T-cell (primary cell): ENCODE results near the gene R3HDM2. TPM values are rescaled to one million over a fixed set of nuclear protein-coding genes. Genes with fewer than 3 reads are reported as not detected.

Source experiments
- ATAC-seq, 4 experiments: fragments of 200-7000 bp in 3 of 4; fragments of 150-1000 bp in 1 of 4; cut with Tn5 transposase; replicated peaks in 1 of 4; 1 replicate in 3 of 4; 2 replicates in 1 of 4; pipeline ENCODE4 v1.10.0; 2021; ENCODE audit warnings: moderate library complexity in 3 of 4, mild to moderate bottlenecking in 2 of 4, moderate number of reproducible peaks in 1 of 4
- CTCF ChIA-PET, 2 donors: fragments of 300-600 bp; sonication (Branson Sonifier 250); formaldehyde crosslinking; loops; one replicate each; lab custom pipeline; 2022; ENCODE audit warnings: antibody characterized with exemption in 2 of 2; lab: Charles Lee
- POLR2A ChIA-PET, 2 donors: fragments of 300-600 bp; sonication (Branson Sonifier 250); formaldehyde crosslinking; loops; one replicate each; lab custom pipeline; 2022; ENCODE audit warnings: antibody characterized with exemption in 2 of 2; lab: Charles Lee
- DNase-seq, 35 experiments: peaks; one replicate each; pipeline versions ENCODE4 v3.0.0 to v3.0.0-alpha.2; 2013 to 2023
- H3K27ac ChIP-seq: one replicate; pipeline ENCODE4 v1.5.1; 2013; ENCODE audit warnings: low read length
- H3K27me3 ChIP-seq, 2 experiments: replicated peaks in 1 of 2; 1 replicate in 1 of 2; 2 replicates in 1 of 2; pipeline versions ENCODE4 v1.6.1 to v1.7.0; 2013; ENCODE audit warnings: low read length in 1 of 2, mixed read lengths in 1 of 2; ENCODE audit not compliant: control insufficient read depth in 2 of 2, insufficient read depth in 2 of 2; ENCODE audit errors: extremely low read depth in 1 of 2
- H3K36me3 ChIP-seq, 2 donors: 1 replicate in 1 of 2; 2 replicates in 1 of 2; pipeline versions ENCODE4 v1.6.1 to v1.7.0; 2013; ENCODE audit warnings: low read length in 1 of 2; ENCODE audit not compliant: control insufficient read depth in 2 of 2, insufficient read depth in 1 of 2; ENCODE audit errors: extremely low read depth in 1 of 2
- H3K4me1 ChIP-seq, 2 experiments: 1 replicate in 1 of 2; 2 replicates in 1 of 2; pipeline versions ENCODE4 v1.6.1 to v1.7.0; 2013; ENCODE audit warnings: low read length in 2 of 2, mixed read lengths in 1 of 2; ENCODE audit not compliant: insufficient read depth in 2 of 2, control insufficient read depth in 1 of 2; ENCODE audit errors: extremely low read depth in 1 of 2
- H3K4me3 ChIP-seq, 2 donors: 1 replicate in 1 of 2; 2 replicates in 1 of 2; pipeline versions ENCODE4 v1.5.1 to v1.7.0; 2013; ENCODE audit warnings: mild to moderate bottlenecking in 2 of 2, low read length in 1 of 2, moderate library complexity in 1 of 2; ENCODE audit not compliant: control insufficient read depth in 1 of 2; ENCODE audit errors: extremely low read depth in 1 of 2
- H3K9me3 ChIP-seq: 2 replicates; pipeline ENCODE4 v1.7.0; 2013
- H3K27ac Mint-ChIP-seq, 2 donors: one replicate each; pipeline ENCODE4 v1.8.0; 2020 to 2021; ENCODE audit warnings: mild to moderate bottlenecking in 2 of 2, mixed read lengths in 2 of 2
- H3K27me3 Mint-ChIP-seq, 2 donors: one replicate each; pipeline ENCODE4 v1.8.0; 2021 to 2022; ENCODE audit warnings: mixed read lengths in 2 of 2
- H3K36me3 Mint-ChIP-seq: one replicate; pipeline ENCODE4 v1.8.0; 2021; ENCODE audit warnings: mixed read lengths
- H3K4me1 Mint-ChIP-seq, 3 donors: one replicate each; pipeline ENCODE4 v1.8.0; 2020 to 2022; ENCODE audit warnings: mixed read lengths in 3 of 3, mild to moderate bottlenecking in 1 of 3
- H3K4me3 Mint-ChIP-seq, 3 donors: one replicate each; pipeline ENCODE4 v1.8.0; 2020 to 2022; ENCODE audit warnings: mild to moderate bottlenecking in 3 of 3, mixed read lengths in 3 of 3, moderate library complexity in 3 of 3
- H3K9me3 Mint-ChIP-seq, 3 donors: one replicate each; pipeline ENCODE4 v1.8.0; 2020 to 2022; ENCODE audit warnings: mixed read lengths in 3 of 3
- WGBS: methylation state at CpG from one replicate; pipeline ENCODE4 v1.1.5; 2013; ENCODE audit warnings: missing lambda C conversion rate; ENCODE audit not compliant: insufficient coverage; 5-methylcytosine and 5-hydroxymethylcytosine counted together
- total RNA-seq, 35 experiments: library from RNA in 6 of 35; stranded (reverse) in 6 of 35; fragments of 120-200 nt in 1 of 35; gene quantifications; one replicate each; pipeline versions ENCODE4 v1.2.1 to v1.2.4 and lab custom pipeline; 2013 to 2026

R3HDM2 gene
- total RNA-seq (100 to 1,000 TPM in 2 of 5 donors, 10 to 100 TPM in 3; 88.3 to 122 (median 94.7) TPM), total RNA-seq (lab: John Stamatoyannopoulos, UW) (9.1 to 49.9 (median 33.7) reads per million in 29 experiments)
- 79.6 TPM for total RNA-seq (2013)

GRCh38 chr12:57430931-57431566 is at the start of gene R3HDM2:
TSS of gene R3HDM2 (minus strand) at chr12:57431043. CDS start at chr12:57310428, 120,615 bp downstream.
- Mint-ChIP-seq H3K27ac (peak within 1 kb of the TSS; percentile 99), H3K4me1 (peaks cover 38 to 48% (median 48%) of the 10 kb centered on the region in 3 donors), H3K4me3 (peak within 1 kb of the TSS; percentile 88 to 99 (median 97)), H3K9me3 (no peaks in the 10 kb centered on the region), H3K36me3 (peaks cover 5% of the 10 kb centered on the region), H3K27me3 (no peaks in the 10 kb centered on the region)
- WGBS, result under 1% methylated on average over 30 of the region's 41 CpGs
- ChIA-PET CTCF (interaction anchor here in 1 of 2 donors (0.6 kb wide), 1 partner anchor 328 kb away, joined by 4 read pairs; no protein-coding TSS in a partner anchor), POLR2A (no interaction called here)
- peaks cover 11 to 29% of the 10 kb centered on the region in 2 experiments for H3K4me1 ChIP-seq
- peak within 1 kb of the TSS; percentile 98 for H3K27ac ChIP-seq
- H3K27me3 ChIP-seq, result no peaks in the 10 kb centered on the region
- peak; percentile 95 to 96 (median 95) for ATAC-seq
- H3K9me3 ChIP-seq, result no peaks in the 10 kb centered on the region
- no peaks in the 10 kb centered on the region for H3K36me3 ChIP-seq
- H3K4me3 ChIP-seq, result peak within 1 kb of the TSS; percentile 47 to 62
- peak; percentile 89 to 98 (median 94) for DNase-seq

GRCh38 chr12:57479376-57480115 is 48.7 kb upstream of the R3HDM2 start, which contains the start of gene ARHGAP9:
TSS of gene ARHGAP9 (minus strand) at chr12:57479866. CDS start at chr12:57479406, 460 bp downstream.
- no peaks in the 10 kb centered on the region for H3K9me3 ChIP-seq
- no peaks in the 10 kb centered on the region for H3K27me3 Mint-ChIP-seq
- peak within 1 kb of the TSS; percentile 98 to 99 (median 98) for H3K4me3 Mint-ChIP-seq
- H3K36me3 Mint-ChIP-seq, result peaks cover 13% of the 10 kb centered on the region
- POLR2A ChIA-PET, result interaction anchor here (0.5 to 1.9 kb wide), 10 partner anchors 20 to 851 kb away, joined by 3 to 10 read pairs (median 4); partner anchors contain the start of genes DDIT3 (in 1 of the 2) and GLI1 (in 1 of the 2)
- peaks cover 8 to 12% of the 10 kb centered on the region in 2 donors for H3K36me3 ChIP-seq
- DNase-seq (peak; percentile 33 to 87 (median 66)), ATAC-seq (peak; percentile 58 to 73 (median 64))
- CTCF ChIA-PET, result interaction anchor here (0.7 to 4.2 kb wide), 5 partner anchors 18 to 47 kb away, joined by 3 to 23 read pairs (median 4); partner anchors contain the start of genes DDIT3 (in 1 of the 2) and GLI1 (in 1 of the 2)
- peaks cover 28 to 73% of the 10 kb centered on the region in 2 experiments for H3K4me1 ChIP-seq
- no peaks in the 10 kb centered on the region for H3K9me3 Mint-ChIP-seq
- peak within 1 kb of the TSS; percentile 98 for H3K27ac Mint-ChIP-seq
- no peaks in the 10 kb centered on the region for H3K27me3 ChIP-seq
- 28% methylated on average over 3 of the region's 6 CpGs for WGBS
- H3K4me1 Mint-ChIP-seq, result peaks cover 60 to 75% (median 68%) of the 10 kb centered on the region in 3 donors
- peak within 1 kb of the TSS; percentile 48 to 83 for H3K4me3 ChIP-seq
- peak within 1 kb of the TSS; percentile 98 for H3K27ac ChIP-seq

DNA sequence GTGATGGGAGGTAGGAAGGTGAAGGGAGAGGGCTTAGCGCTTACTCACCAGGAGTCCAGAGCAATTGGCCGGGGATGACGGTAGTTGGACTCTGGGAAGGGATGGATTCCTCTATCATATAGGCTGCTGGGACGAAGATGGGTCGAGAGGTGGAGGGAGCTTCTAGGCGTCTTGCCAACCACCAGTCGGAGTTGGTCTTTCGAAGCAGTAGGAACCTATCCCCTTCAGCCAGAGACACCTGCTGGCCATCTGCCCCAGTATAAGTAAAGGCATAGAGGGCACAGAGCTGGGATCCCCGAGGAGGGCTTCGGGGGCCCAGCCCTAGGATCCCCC is 48.2 kb upstream of the R3HDM2 start:
- ATAC-seq (no peak), DNase-seq (peak in 1 of 35 experiments; percentile 34)
- Histone ChIP-seq H3K27ac (peak overlapping the region; percentile 98), H3K9me3 (no peaks in the 10 kb centered on the region), H3K4me3 (peak overlapping the region; percentile 48 to 83), H3K36me3 (peaks cover 8 to 17% of the 10 kb centered on the region in 2 donors), H3K27me3 (no peaks in the 10 kb centered on the region), H3K4me1 (peaks cover 28 to 79% of the 10 kb centered on the region in 2 experiments)
- 88% methylated on average over 2 of the region's 10 CpGs for WGBS
- ChIA-PET POLR2A (interaction anchor here in 1 of 2 donors (1.3 to 1.9 kb wide), 2 partner anchors 20 to 42 kb away, joined by 3 to 10 read pairs; partner anchors contain the start of gene DDIT3), CTCF (interaction anchor here in 1 of 2 donors (4.2 kb wide), 1 partner anchor 20 kb away, joined by 23 read pairs; the partner anchor contains the start of gene GLI1)
- Mint-ChIP-seq H3K36me3 (peaks cover 18% of the 10 kb centered on the region), H3K4me1 (peaks cover 65 to 80% (median 73%) of the 10 kb centered on the region in 3 donors), H3K27me3 (no peaks in the 10 kb centered on the region), H3K27ac (peak overlapping the region; percentile 98), H3K9me3 (no peaks in the 10 kb centered on the region), H3K4me3 (peak overlapping the region; percentile 98 to 99 (median 98))

- peaks cover 8 to 25% of the 10 kb centered on the region in 2 donors for H3K36me3 ChIP-seq
- ChIA-PET CTCF (interaction anchor here (0.6 to 4.2 kb wide), 11 partner anchors 8 to 166 kb away, joined by 3 to 53 read pairs (median 4); partner anchors contain the start of genes DDIT3 (in 1 of the 2) and GLI1 (in 1 of the 2)), POLR2A (interaction anchor here in 1 of 2 donors (1.0 to 1.4 kb wide), 4 partner anchors 19 to 463 kb away, joined by 3 to 6 read pairs (median 4); partner anchors contain the start of genes ATP23 and DDIT3)
- no peaks in the 10 kb centered on the region for H3K27me3 Mint-ChIP-seq
- peaks cover 26% of the 10 kb centered on the region for H3K36me3 Mint-ChIP-seq
- ATAC-seq, result peak; percentile 55 to 57 (median 56)
- H3K4me1 Mint-ChIP-seq, result peaks cover 68 to 83% (median 82%) of the 10 kb centered on the region in 3 donors
- H3K27ac ChIP-seq, result peak overlapping the region; percentile 98
- H3K4me3 Mint-ChIP-seq, result peak overlapping the region; percentile 98 to 99 (median 98)
- 12% methylated on average over 3 of the region's 12 CpGs for WGBS
- H3K4me3 ChIP-seq, result peak overlapping the region; percentile 83 to 91
- peaks cover 28 to 86% of the 10 kb centered on the region in 2 experiments for H3K4me1 ChIP-seq
- peak in 28 of 35 experiments; percentile 15 to 78 (median 44) for DNase-seq
- H3K9me3 ChIP-seq, result no peaks in the 10 kb centered on the region
- no peaks in the 10 kb centered on the region for H3K9me3 Mint-ChIP-seq
- peak overlapping the region; percentile 98 for H3K27ac Mint-ChIP-seq
- no peaks in the 10 kb centered on the region for H3K27me3 ChIP-seq
Measured at GRCh38 chr12:57477710-57478681, 47.2 kb upstream of the R3HDM2 start.

GRCh38 chr12:57476993-57477709 is 46.3 kb upstream of the R3HDM2 start:
- DNase-seq, result peak in 3 of 35 experiments; percentile 34 to 51 (median 40)
- H3K4me3 ChIP-seq, result peak overlapping the region; percentile 83 to 91
- Mint-ChIP-seq H3K27ac (peak overlapping the region; percentile 98), H3K9me3 (no peaks in the 10 kb centered on the region), H3K4me3 (peak overlapping the region; percentile 98 to 99 (median 98)), H3K4me1 (peaks cover 75 to 92% (median 89%) of the 10 kb centered on the region in 3 donors), H3K36me3 (peaks cover 34% of the 10 kb centered on the region), H3K27me3 (no peaks in the 10 kb centered on the region)
- no peaks in the 10 kb centered on the region for H3K9me3 ChIP-seq
- H3K27me3 ChIP-seq, result no peaks in the 10 kb centered on the region
- POLR2A ChIA-PET, result interaction anchor here in 1 of 2 donors (1.0 to 1.4 kb wide), 3 partner anchors 40 to 464 kb away, joined by 3 to 6 read pairs (median 6); partner anchors contain the start of genes ATP23 and DDIT3
- peaks cover 28 to 93% of the 10 kb centered on the region in 2 experiments for H3K4me1 ChIP-seq
- CTCF ChIA-PET, result interaction anchor here (0.6 to 1.9 kb wide), 13 partner anchors 9 to 166 kb away, joined by 3 to 53 read pairs (median 4); partner anchors contain the start of genes DCTN2 (in 1 of the 2), DDIT3 (in 1 of the 2) and GLI1 (in 1 of the 2)
- peaks cover 8 to 32% of the 10 kb centered on the region in 2 donors for H3K36me3 ChIP-seq
- WGBS, result 0% methylated on average over 10 of the region's 15 CpGs
- peak; percentile 24 to 31 (median 26) for ATAC-seq
- H3K27ac ChIP-seq, result peak overlapping the region; percentile 98
